Stomach (tissue), 9 donors: ENCODE results near the gene NKAIN4. TPM values are rescaled to one million over a fixed set of nuclear protein-coding genes. Genes with fewer than 3 reads are reported as not detected.
A peak's percentile ranks its signal among the peaks of the same experiment; 100 is the strongest.
"Not testable (repeated sequence)": the region's sequence is repeated elsewhere in the genome, so short reads cannot be mapped to it uniquely, and the experiment has no call there.

Experiments used
- DNase-seq, 2 donors: peaks; one replicate each; pipeline versions ENCODE4 v3.0.0 to v3.0.0-alpha.2; 2013 to 2019
- H3K27ac ChIP-seq, 5 donors: fragments of 200-600 bp in 4 of 5; sonication (generic) in 4 of 5; one replicate each; pipeline ENCODE4 v1.5.1; 2013 to 2019; ENCODE audit warnings: mild to moderate bottlenecking in 1 of 5, moderate library complexity in 1 of 5
- H3K27me3 ChIP-seq, 3 donors: fragments of 200-600 bp; sonication (generic); one replicate each; pipeline ENCODE4 v1.5.1; 2017 to 2019; ENCODE audit warnings: mixed run types in 1 of 3
- H3K36me3 ChIP-seq, 4 donors: fragments of 200-600 bp; sonication (generic); 1 replicate in 3 of 4; 2 replicates in 1 of 4; pipeline ENCODE4 v1.5.1; 2016 to 2019
- H3K4me1 ChIP-seq, 4 donors: fragments of 200-600 bp; sonication (generic); one replicate each; pipeline ENCODE4 v1.5.1; 2016 to 2019
- H3K4me3 ChIP-seq, 4 donors: fragments of 200-600 bp; sonication (generic) in 3 of 4; one replicate each; pipeline ENCODE4 v1.5.1; 2016 to 2019; ENCODE audit warnings: mild to moderate bottlenecking in 1 of 4
- H3K9me3 ChIP-seq, 4 donors: fragments of 200-600 bp; sonication (generic); one replicate each; pipeline ENCODE4 v1.5.1; 2016 to 2019
- CTCF ChIP-seq, 7 experiments: fragments of 450-650 bp in 4 of 7; fragments of 200-600 bp in 3 of 7; sonication (generic) in 3 of 7; IDR thresholded peaks; one replicate each; pipeline ENCODE4 v1.5.1; 2016 to 2019; ENCODE audit warnings: antibody characterized with exemption in 7 of 7, control low read depth in 2 of 7, mild to moderate bottlenecking in 1 of 7
- EP300 ChIP-seq: sonication (generic); formaldehyde crosslinking; IDR thresholded peaks from one replicate; pipeline ENCODE4 v1.6.1; 2017; ENCODE audit warnings: antibody characterized with exemption
- POLR2A ChIP-seq, 4 donors: fragments of 450-650 bp; IDR thresholded peaks; one replicate each; pipeline ENCODE4 v1.6.1; 2016; ENCODE audit warnings: antibody characterized with exemption in 4 of 4, control low read depth in 2 of 4, mild to moderate bottlenecking in 1 of 4, moderate library complexity in 1 of 4
- POLR2AphosphoS5 ChIP-seq, 3 donors: sonication (generic); formaldehyde crosslinking; IDR thresholded peaks; one replicate each; pipeline ENCODE4 v1.6.1; 2016; ENCODE audit warnings: antibody characterized with exemption in 3 of 3
- WGBS, 5 donors: extraction: QIAGEN DNeasy Blood & Tissue Kit in 3 of 5; methylation state at CpG; one replicate each; pipeline versions ENCODE4 v1.1.5 to v1.1.7; 2013 to 2018; 5-methylcytosine and 5-hydroxymethylcytosine counted together
- intact Hi-C: fragments of 100-400 bp; cut with DNase I; formaldehyde crosslinking; loops from one replicate; pipeline ENCODE4 v1.15.1; 2023; ENCODE audit warnings: low total_unique reads
- polyA plus RNA-seq, 3 donors: library from polyadenylated mRNA; stranded (reverse); fragments of 200-250 nt; gene quantifications; one replicate each; pipeline ENCODE4 v1.2.3, GENCODE V29; 2013
- total RNA-seq, 5 donors: library from RNA; depleted of rRNA; stranded (reverse); fragments of >200 nt; gene quantifications; one replicate each; pipeline versions ENCODE4 v1.1.0 to v1.2.3, GENCODE V29; 2014 to 2016
- donor health status: healthy with polysubstance abuse.
- donor health status: Bipolar disorder and iron deficiency.
- donor health status: healthy.

NKAIN4 gene
- total and polyA plus RNA-seq, 8 donors = 0.28 to 4.4 (median 1.2) TPM; not detected in 5

GRCh38 chr20:63223826-63224207, 30.4 kb downstream of the NKAIN4 start:
- no peak for DNase-seq
- WGBS, 5 donors = 74 to 83% (median 78%) methylated on average over 6 of the region's 6 CpGs
- H3K4me1 ChIP-seq = peaks cover 5 to 13% (median 9%) of the 10 kb centered on the region in 4 donors

GRCh38 chr20:63223121-63223825, 31.0 kb downstream of the NKAIN4 start:
- WGBS, 5 donors = 47 to 62% (median 52%) methylated on average over 12 of the region's 12 CpGs
- peaks cover 0 to 19% (median 0%) of the 10 kb centered on the region in 3 donors for H3K27me3 ChIP-seq
- peaks cover 5 to 13% (median 9%) of the 10 kb centered on the region in 4 donors for H3K4me1 ChIP-seq
- DNase-seq = peak; percentile 47 to 65
- no peak overlapping the region for H3K27ac ChIP-seq
- H3K36me3 ChIP-seq = no peaks in the 10 kb centered on the region
- TF ChIP-seq POLR2AphosphoS5 (IDR thresholded peaks at IDR 0.05) (no peak), CTCF (IDR thresholded peaks at IDR 0.05) (peak in 5 of 7 experiments; percentile 27 to 63 (median 39)), EP300 (no peak)
- no peak overlapping the region for H3K4me3 ChIP-seq
- no peaks in the 10 kb centered on the region for H3K9me3 ChIP-seq
- intact Hi-C loops = no loop called here

More at GRCh38 chr20:63223826-63224207, 30.4 kb downstream of the NKAIN4 start:
- Histone ChIP-seq H3K27me3 (peaks cover 0 to 23% (median 4%) of the 10 kb centered on the region in 3 donors), H3K9me3 (no peaks in the 10 kb centered on the region), H3K4me3 (no peak overlapping the region), H3K36me3 (no peaks in the 10 kb centered on the region), H3K27ac (no peak overlapping the region)
- TF ChIP-seq EP300 = no peak
- no peak for TF ChIP-seq CTCF (IDR thresholded peaks at IDR 0.05)
- no peak for TF ChIP-seq POLR2AphosphoS5 (IDR thresholded peaks at IDR 0.05)
- intact Hi-C loops = no loop called here

- TF ChIP-seq CTCF (IDR thresholded peaks at IDR 0.05) (no peak), POLR2A (IDR thresholded peaks at IDR 0.05) (no peak)
- intact Hi-C loops = no loop called here
- Histone ChIP-seq H3K4me3 (no peak overlapping the region), H3K27ac (no peak overlapping the region), H3K9me3 (no peaks in the 10 kb centered on the region), H3K36me3 (no peaks in the 10 kb centered on the region), H3K27me3 (peaks cover 0 to 19% (median 0%) of the 10 kb centered on the region in 3 donors), H3K4me1 (peaks cover 5 to 13% (median 9%) of the 10 kb centered on the region in 4 donors)
- WGBS, 5 donors = 33 to 58% (median 41%) methylated on average over 5 to 7 of the region's 7 CpGs
- DNase-seq = no peak
These were observed 31.7 kb downstream of the NKAIN4 start for GRCh38 chr20:63222541-63222940.

- WGBS, 5 donors = 60 to 74% (median 67%) methylated on average over 7 to 12 of the region's 12 CpGs
- H3K4me1 ChIP-seq = peaks cover 10 to 18% (median 16%) of the 10 kb centered on the region in 4 donors
- peaks cover 0 to 19% (median 0%) of the 10 kb centered on the region in 3 donors for H3K27me3 ChIP-seq
- H3K9me3 ChIP-seq, H3K27ac ChIP-seq, intact Hi-C loops, DNase-seq, H3K36me3 ChIP-seq, H3K4me3 ChIP-seq: not testable (repeated sequence)
These were observed 32.7 kb downstream of the NKAIN4 start for GRCh38 chr20:63221400-63222053.
